GM10266 (cell line): ENCODE data around the gene EVL.
A peak's percentile ranks its signal among the peaks of the same experiment; 100 is the strongest.

Source experiments
- DNase-seq: peaks from one replicate; pipeline ENCODE4 v3.0.0; 2012; ENCODE audit errors: extremely low spot score
- CTCF ChIP-seq: IDR thresholded peaks from 2 replicates; pipeline ENCODE4 v1.5.1; 2012; ENCODE audit warnings: mild to moderate bottlenecking, low read depth; ENCODE audit not compliant: control insufficient read depth, insufficient read depth; ENCODE audit errors: missing control alignments

The EVL gene

GRCh38 chr14:100104523-100105300 is 39.5 kb downstream of the EVL start:
- no peak for DNase-seq
- no peak for TF ChIP-seq CTCF

GRCh38 chr14:100105357-100106169 is 40.3 kb downstream of the EVL start:
- no peak for TF ChIP-seq CTCF
- DNase-seq = no peak

- TF ChIP-seq CTCF = no peak
- no peak for DNase-seq
These were observed 41.3 kb downstream of the EVL start for GRCh38 chr14:100106250-100107112.

- no peak for TF ChIP-seq CTCF
- no peak for DNase-seq
These were observed 42.0 kb downstream of the EVL start for GRCh38 chr14:100107236-100107635.

- peak; percentile 78 for DNase-seq
- peak; percentile 77 for TF ChIP-seq CTCF
These were observed 43.0 kb downstream of the EVL start for GRCh38 chr14:100108042-100108825.

GRCh38 chr14:100108840-100109593 is 43.8 kb downstream of the EVL start:
- DNase-seq = no peak
- TF ChIP-seq CTCF = no peak
